HCT116 (cell line): ENCODE data around the gene ZNF48. TPM values are rescaled to one million over a fixed set of nuclear protein-coding genes. Genes with fewer than 3 reads are reported as not detected.

Source experiments
- ATAC-seq: fragments of 200-7000 bp; cut with Tn5 transposase; 2 replicates; pipeline ENCODE4 v1.9.1; 2020; ENCODE audit warnings: mild to moderate bottlenecking, moderate library complexity
- BruUV-seq: library from RNA; stranded (reverse); fragments of 400-500 nt; replicated peaks from 2 replicates; lab custom pipeline; 2021; lab: Mats Ljungman, UMichigan
- CTCF ChIA-PET: fragments of 300-600 bp; sonication (Branson Sonifier 250); formaldehyde crosslinking; loops from one replicate; lab custom pipeline; 2021; ENCODE audit warnings: antibody characterized with exemption; lab: Charles Lee
- POLR2A ChIA-PET: fragments of 300-600, 350-600 bp; sonication (Branson Sonifier 250); formaldehyde crosslinking; loops from one replicate; lab custom pipeline; 2021; ENCODE audit warnings: antibody characterized with exemption; lab: Charles Lee
- RAD21 ChIA-PET, 2 experiments: fragments of 300-600 bp; sonication (Branson Sonifier 250); formaldehyde crosslinking; loops; one replicate each; lab custom pipeline; 2023; ENCODE audit warnings: low total read pairs in 2 of 2; ENCODE audit not compliant: uncharacterized antibody in 2 of 2, unreplicated experiment in 2 of 2, low non-redundant PET in 1 of 2; lab: Charles Lee
- DNase-seq: peaks from one replicate; pipeline ENCODE4 v3.0.0-alpha.2; 2010; ENCODE audit warnings: low read depth, low spot score
- H2AFZ ChIP-seq: fragments of 200-600 bp; shearing (Covaris generic), sonication (generic); 2 replicates; pipeline ENCODE4 v1.6.1; 2017; ENCODE audit warnings: low read depth, mixed run types, mixed read lengths, antibody characterized with exemption, low read length; ENCODE audit not compliant: poor library complexity, severe bottlenecking
- H3K27ac ChIP-seq: 2 replicates; pipeline ENCODE4 v1.5.1; 2012; ENCODE audit warnings: low read depth, low read length
- H3K27me3 ChIP-seq: fragments of 200-600 bp; sonication (generic); 2 replicates; pipeline ENCODE4 v1.6.1; 2016; ENCODE audit warnings: mixed run types, low read length, mixed read lengths; ENCODE audit not compliant: insufficient read depth
- H3K36me3 ChIP-seq, 2 experiments: fragments of 200-500 bp in 1 of 2; fragments of 200-600 bp in 1 of 2; sonication (Bioruptor generic) in 1 of 2; sonication (generic) in 1 of 2; 2 replicates each; pipeline versions ENCODE4 v1.5.1 to v1.6.1; 2014 to 2016; ENCODE audit warnings: low read length in 2 of 2, inconsistent platforms in 1 of 2, mixed read lengths in 1 of 2, mixed run types in 1 of 2; ENCODE audit not compliant: insufficient read depth in 2 of 2, control insufficient read depth in 1 of 2
- H3K4me1 ChIP-seq, 2 experiments: fragments of 200-600 bp in 1 of 2; sonication (generic) in 1 of 2; 2 replicates each; pipeline versions ENCODE4 v1.5.1 to v1.6.1; 2012 to 2017; ENCODE audit warnings: low read length in 2 of 2, inconsistent platforms in 1 of 2, mild to moderate bottlenecking in 1 of 2, mixed read lengths in 1 of 2, mixed run types in 1 of 2, moderate library complexity in 1 of 2; ENCODE audit not compliant: insufficient read depth in 2 of 2, control insufficient read depth in 1 of 2
- H3K4me2 ChIP-seq: fragments of 200-600 bp; sonication (generic); 2 replicates; pipeline ENCODE4 v1.6.1; 2017; ENCODE audit warnings: mixed run types, low read length, mixed read lengths
- H3K4me3 ChIP-seq, 2 experiments: fragments of 200-600 bp in 1 of 2; sonication (generic) in 1 of 2; replicated peaks in 1 of 2; 2 replicates each; pipeline ENCODE4 v1.5.1; 2011 to 2016; ENCODE audit warnings: low read length in 2 of 2, control low read depth in 1 of 2, low read depth in 1 of 2, mild to moderate bottlenecking in 1 of 2, mixed read lengths in 1 of 2, mixed run types in 1 of 2
- H3K79me2 ChIP-seq: fragments of 200-600 bp; sonication (generic); 2 replicates; pipeline ENCODE4 v1.6.1; 2017; ENCODE audit warnings: mild to moderate bottlenecking, mixed run types, low read length, moderate library complexity, mixed read lengths; ENCODE audit not compliant: insufficient read depth
- H3K9ac ChIP-seq: fragments of 200-600 bp; sonication (generic); 2 replicates; pipeline ENCODE4 v1.6.1; 2016; ENCODE audit warnings: low read length, mixed read lengths
- H3K9me2 ChIP-seq: fragments of 200-600 bp; sonication (generic), shearing (Covaris generic); 2 replicates; pipeline ENCODE4 v1.6.1; 2017; ENCODE audit warnings: mixed run types, mild to moderate bottlenecking, moderate library complexity; ENCODE audit not compliant: insufficient read depth
- H3K9me3 ChIP-seq, 2 experiments: fragments of 200-500 bp in 1 of 2; fragments of 200-600 bp in 1 of 2; sonication (Bioruptor generic) in 1 of 2; sonication (generic) in 1 of 2; 2 replicates each; pipeline ENCODE4 v1.6.1; 2014 to 2017; ENCODE audit warnings: low read length in 2 of 2, mixed read lengths in 2 of 2, inconsistent platforms in 1 of 2, low read depth in 1 of 2, mild to moderate bottlenecking in 1 of 2, mixed run types in 1 of 2, moderate library complexity in 1 of 2; ENCODE audit not compliant: control insufficient read depth in 1 of 2, insufficient read depth in 1 of 2
- H4K20me1 ChIP-seq: fragments of 200-600 bp; sonication (generic), shearing (Covaris generic); 2 replicates; pipeline ENCODE4 v1.6.1; 2017; ENCODE audit warnings: mixed run types, mild to moderate bottlenecking, moderate library complexity; ENCODE audit not compliant: insufficient read depth
- ATF3 ChIP-seq: IDR thresholded peaks from 2 replicates; pipeline ENCODE4 v1.6.1; 2012
- CBX3 ChIP-seq: IDR thresholded peaks from 2 replicates; pipeline ENCODE4 v1.6.1; 2012; ENCODE audit warnings: low read depth
- EGR1 ChIP-seq: IDR thresholded peaks from 2 replicates; pipeline ENCODE4 v1.6.1; 2012; ENCODE audit warnings: low read depth
- EZH2phosphoT487 ChIP-seq: fragments of 200-600 bp; IDR thresholded peaks from 2 replicates; pipeline ENCODE4 v1.6.1; 2018; ENCODE audit warnings: antibody characterized with exemption, borderline replicate concordance
- POLR2AphosphoS5 ChIP-seq: IDR thresholded peaks from 2 replicates; pipeline ENCODE4 v1.6.1; 2011; ENCODE audit warnings: mild to moderate bottlenecking, low read depth, low read length, moderate library complexity
- REST ChIP-seq: IDR thresholded peaks from 2 replicates; pipeline ENCODE4 v1.6.1; 2012; ENCODE audit warnings: low read depth
- SIN3A ChIP-seq: IDR thresholded peaks from 2 replicates; pipeline ENCODE4 v1.6.1; 2012; ENCODE audit warnings: low read depth
- SP1 ChIP-seq: IDR thresholded peaks from 2 replicates; pipeline ENCODE4 v1.6.1; 2012; ENCODE audit warnings: low read depth
- SRF ChIP-seq: IDR thresholded peaks from 2 replicates; pipeline ENCODE4 v1.6.1; 2012; ENCODE audit warnings: low read depth
- TCF7L2 ChIP-seq: IDR thresholded peaks from 2 replicates; pipeline ENCODE4 v1.7.0; 2011; ENCODE audit warnings: borderline replicate concordance, inconsistent platforms; ENCODE audit not compliant: insufficient read depth, insufficient read length; ENCODE audit errors: extremely low read depth
- YY1 ChIP-seq: IDR thresholded peaks from 2 replicates; pipeline ENCODE4 v1.6.1; 2011; ENCODE audit warnings: low read length, low read depth, moderate library complexity, mild to moderate bottlenecking; ENCODE audit not compliant: insufficient replicate concordance; ENCODE audit errors: extremely low read depth
- ZNF274 ChIP-seq: fragments of 200-500 bp; sonication (Bioruptor generic); IDR thresholded peaks from 2 replicates; pipeline ENCODE4 v1.6.1; 2014; ENCODE audit warnings: mild to moderate bottlenecking, low read depth, low read length, inconsistent platforms
- intact Hi-C: fragments of 100-400 bp; cut with micrococcal nuclease; formaldehyde crosslinking; loops from 2 replicates; pipeline ENCODE4 v1.10.0; 2022
- total RNA-seq: library from RNA; stranded (reverse); gene quantifications from one replicate; pipeline ENCODE4 v1.2.1, GENCODE V29; 2021; ENCODE audit not compliant: unreplicated experiment
- TF ChIP-seq, protein P1 (sequence below): IDR thresholded peaks from 2 replicates; pipeline ENCODE4 v1.6.1; 2012

ZNF48 gene
- total RNA-seq, 1 experiment from 2014 or later = 17.9 TPM

DNA sequence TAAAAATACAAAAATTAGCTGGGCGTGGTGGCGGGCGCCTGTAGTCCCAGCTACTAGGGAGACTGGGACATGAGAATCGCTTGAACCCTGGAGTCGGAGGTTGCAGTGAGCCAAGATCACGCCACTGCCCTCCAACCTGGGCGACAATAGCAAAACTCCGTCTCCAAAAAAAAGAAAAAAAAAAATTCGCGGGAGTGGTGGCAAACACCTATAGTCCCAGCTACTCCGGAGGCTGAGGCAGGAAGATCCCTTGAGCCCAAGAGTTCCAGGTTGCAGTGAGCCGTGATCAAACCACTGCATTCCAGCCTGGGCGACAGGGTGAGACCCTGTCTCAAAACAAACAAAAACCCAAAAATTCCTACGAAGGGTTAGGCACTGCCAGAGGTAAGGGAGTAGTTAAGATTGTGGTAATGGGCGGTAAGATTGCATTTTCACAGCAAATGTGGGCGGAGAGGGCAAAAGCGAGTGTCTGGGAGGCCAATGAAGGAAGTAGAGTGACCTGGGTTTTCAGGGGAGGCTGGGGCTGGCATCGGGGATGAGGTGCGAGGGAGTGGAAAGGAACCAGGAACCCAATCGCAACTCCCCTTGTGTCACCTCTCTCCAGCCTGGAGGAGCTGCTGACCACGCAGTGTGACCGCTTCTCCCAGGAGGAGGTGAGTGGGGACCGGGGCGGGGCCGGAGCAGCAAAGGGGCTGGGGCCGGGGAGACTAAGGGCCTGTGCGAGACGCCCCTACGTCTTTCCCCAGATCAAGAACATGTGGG is 18.0 kb upstream of the ZNF48 start:
- POLR2A ChIA-PET = interaction anchor here (0.9 kb wide), 1 partner anchor 18 kb away, joined by 3 read pairs; the partner anchor contains the start of gene ZNF48
- H2AFZ ChIP-seq = no peak overlapping the region
- peak overlapping the region; percentile 100 for H3K4me2 ChIP-seq
- no peak for ATAC-seq
- H3K9me2 ChIP-seq = no peaks in the 10 kb centered on the region
- no peaks in the 10 kb centered on the region for H3K36me3 ChIP-seq
- no peaks in the 10 kb centered on the region for H3K79me2 ChIP-seq
- RAD21 ChIA-PET = interaction anchor here in 1 of 2 experiments (1.0 kb wide), 1 partner anchor 41 kb away, joined by 13 read pairs; no protein-coding TSS in a partner anchor
- H3K9ac ChIP-seq = peak overlapping the region; percentile 97
- CTCF ChIA-PET = no interaction called here
- BruUV-seq = TSS peak; percentile 84
- no peaks in the 10 kb centered on the region for H3K27me3 ChIP-seq
- no peaks in the 10 kb centered on the region for H4K20me1 ChIP-seq
- intact Hi-C loops = no loop called here
- no peak for DNase-seq
- peak overlapping the region; percentile 64 to 95 for H3K4me3 ChIP-seq
- H3K4me1 ChIP-seq = peaks cover 14 to 33% of the 10 kb centered on the region in 2 experiments
- peak overlapping the region; percentile 97 for H3K27ac ChIP-seq
- H3K9me3 ChIP-seq = no peaks in the 10 kb centered on the region
- no peak for TF ChIP-seq SIN3A
- TF ChIP-seq SP1 = no peak
- no peak for TF ChIP-seq TCF7L2
- no peak for TF ChIP-seq SRF
- no peak for TF ChIP-seq EZH2phosphoT487
- TF ChIP-seq YY1 = no peak
- TF ChIP-seq POLR2AphosphoS5 = no peak
- TF ChIP-seq, protein P1, sequence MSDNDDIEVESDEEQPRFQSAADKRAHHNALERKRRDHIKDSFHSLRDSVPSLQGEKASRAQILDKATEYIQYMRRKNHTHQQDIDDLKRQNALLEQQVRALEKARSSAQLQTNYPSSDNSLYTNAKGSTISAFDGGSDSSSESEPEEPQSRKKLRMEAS = no peak
- TF ChIP-seq ZNF274 = no peak
- TF ChIP-seq CBX3 = no peak
- no peak for TF ChIP-seq REST
- no peak for TF ChIP-seq EGR1
- TF ChIP-seq ATF3 = no peak
